Mucosa of descending colon (tissue), 3 donors: ENCODE results near the gene TTC27. TPM values are rescaled to one million over a fixed set of nuclear protein-coding genes. Genes with fewer than 3 reads are reported as not detected.

ENCODE experiments used
- ATAC-seq: fragments of 200-7000 bp; cut with Tn5 transposase; one replicate; pipeline ENCODE4 v1.9.1; 2020; ENCODE audit warnings: mild to moderate bottlenecking, moderate library complexity
- DNase-seq, 3 donors: peaks; one replicate each; pipeline ENCODE4 v3.0.0-alpha.2; 2020
- H3K36me3 ChIP-seq: fragments of 200-600 bp; one replicate; pipeline ENCODE4 v1.8.0; 2021; ENCODE audit warnings: low read depth, mild to moderate bottlenecking
- H3K4me1 ChIP-seq: fragments of 200-600 bp; one replicate; pipeline ENCODE4 v1.8.0; 2021; ENCODE audit warnings: low read depth, mild to moderate bottlenecking
- H3K4me3 ChIP-seq: fragments of 200-600 bp; one replicate; pipeline ENCODE4 v1.8.0; 2021; ENCODE audit warnings: mild to moderate bottlenecking
- H3K9me3 ChIP-seq: fragments of 200-600 bp; one replicate; pipeline ENCODE4 v1.8.0; 2021; ENCODE audit warnings: mild to moderate bottlenecking
- CTCF ChIP-seq: fragments of 200-600 bp; IDR thresholded peaks from one replicate; pipeline ENCODE4 v1.8.0; 2022; ENCODE audit warnings: antibody characterized with exemption, mild to moderate bottlenecking
- intact Hi-C, 2 donors: fragments of 100-400 bp; cut with DNase I in 1 of 2; cut with micrococcal nuclease in 1 of 2; formaldehyde crosslinking; loops; one replicate each; pipeline versions ENCODE4 v1.11.0 to v1.11.1; 2022; cut with DNase I, micrococcal nuclease
- total RNA-seq, 3 donors: library from RNA; stranded (reverse); fragmentation: NEBNext Ultra II Directional in 2 of 3; extraction: Animal tissue kit (Norgen Biotek cat#: 25700) in 2 of 3; gene quantifications; one replicate each; pipeline versions ENCODE4 v1.2.1 to v1.2.4, GENCODE V29; 2021 to 2023
- donor health status: DM: no; HTN: no; CAD: no; lungs with moderate emphysema.
- donor health status: DM: no; HTN: no; CAD: no.
- donor health status: DM: no; HTN: yes; CAD: no.

TTC27 gene
- total RNA-seq, 3 donors from 2014 or later: 10.2 to 13.3 (median 12.4) TPM

- intact Hi-C loops: no loop called here
- Histone ChIP-seq H3K4me3 (no peak overlapping the region), H3K36me3 (no peaks in the 10 kb centered on the region), H3K4me1 (no peaks in the 10 kb centered on the region), H3K9me3 (no peaks in the 10 kb centered on the region)
- ATAC-seq: no peak
- no peak for TF ChIP-seq CTCF
- no peak for DNase-seq
Measured at GRCh38 chr2:32671885-32672533, 44.2 kb downstream of the TTC27 start.

- intact Hi-C loops: no loop called here
- ATAC-seq (no peak), DNase-seq (no peak)
- H3K4me3 ChIP-seq: no peak overlapping the region
- no peaks in the 10 kb centered on the region for H3K36me3 ChIP-seq
- no peak for TF ChIP-seq CTCF
- no peaks in the 10 kb centered on the region for H3K9me3 ChIP-seq
- no peaks in the 10 kb centered on the region for H3K4me1 ChIP-seq
Measured at GRCh38 chr2:32678825-32679224, 51.0 kb downstream of the TTC27 start.

GRCh38 chr2:32680942-32681341 is 53.1 kb downstream of the TTC27 start:
- no peak for DNase-seq
- intact Hi-C loops: no loop called here
- Histone ChIP-seq H3K9me3 (no peaks in the 10 kb centered on the region), H3K4me3 (no peak overlapping the region), H3K36me3 (no peaks in the 10 kb centered on the region), H3K4me1 (no peaks in the 10 kb centered on the region)
- no peak for TF ChIP-seq CTCF
- no peak for ATAC-seq

DNA sequence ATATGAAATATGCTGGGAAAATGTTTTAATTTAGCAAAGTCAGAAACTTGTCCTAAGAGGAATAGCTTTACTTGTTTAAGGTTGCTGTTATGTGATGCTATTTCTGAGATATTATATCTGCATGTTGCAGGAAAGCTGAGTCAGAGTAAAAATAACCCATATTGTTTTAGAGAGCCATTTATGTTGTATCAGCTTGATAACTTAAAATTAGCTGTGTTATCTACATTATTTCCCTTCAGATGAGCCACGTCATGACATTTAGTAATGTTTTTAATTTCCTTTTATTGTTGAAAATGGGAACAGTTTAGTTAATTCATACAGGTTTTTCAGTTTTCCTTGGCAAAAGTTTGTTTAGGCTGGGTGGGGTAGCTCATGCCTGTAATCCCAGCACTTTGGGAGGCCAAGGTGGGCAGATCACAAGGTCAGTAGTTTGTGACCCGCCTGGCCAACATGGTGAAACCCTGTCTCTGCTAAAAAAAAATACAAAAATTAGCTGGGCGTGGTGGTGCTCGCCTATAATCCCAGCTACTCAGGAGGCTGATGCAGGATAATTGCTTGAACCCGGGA is 55.8 kb downstream of the TTC27 start:
- Histone ChIP-seq H3K36me3 (no peaks in the 10 kb centered on the region), H3K9me3 (no peaks in the 10 kb centered on the region), H3K4me1 (no peaks in the 10 kb centered on the region), H3K4me3 (no peak overlapping the region)
- no peak for TF ChIP-seq CTCF
- no peak for DNase-seq
- ATAC-seq: no peak
- intact Hi-C loops: no loop called here

- Histone ChIP-seq H3K9me3 (no peaks in the 10 kb centered on the region), H3K36me3 (no peaks in the 10 kb centered on the region), H3K4me1 (no peaks in the 10 kb centered on the region), H3K4me3 (no peak overlapping the region)
- no peak for TF ChIP-seq CTCF
- intact Hi-C loops: no loop called here
- ATAC-seq (no peak), DNase-seq (no peak)
Measured at GRCh38 chr2:32688541-32688940, 60.7 kb downstream of the TTC27 start.
